DOHH2 (cell line): Measurements from ENCODE around the gene KCNN3.

ENCODE experiments used
- CTCF ChIP-seq: fragments of 200-600 bp; sonication (generic); IDR thresholded peaks from one replicate; pipeline ENCODE4 v1.5.1; 2014; ENCODE audit warnings: antibody characterized with exemption, mild to moderate bottlenecking, low read depth, low read length; ENCODE audit not compliant: poor library complexity, severe bottlenecking
- EZH2phosphoT487 ChIP-seq: fragments of 200-600 bp; sonication (generic); IDR thresholded peaks from 2 replicates; pipeline ENCODE4 v1.6.1; 2017; ENCODE audit warnings: borderline replicate concordance, mild to moderate bottlenecking, antibody characterized with exemption, low read length, moderate library complexity, mixed read lengths

GRCh38 chr1:154870734-154871133 is 653 bp upstream of the KCNN3 start:
- TF ChIP-seq CTCF (no peak), EZH2phosphoT487 (no peak)
